Karpas-422 (cell line): ENCODE measurements around the gene EPHA4. TPM values are rescaled to one million over a fixed set of nuclear protein-coding genes. Genes with fewer than 3 reads are reported as not detected.

Experiments used
- DNase-seq: peaks from one replicate; pipeline ENCODE4 v3.0.0-alpha.2; 2015
- H2AFZ ChIP-seq: fragments of 200-600 bp; sonication (generic); 2 replicates; pipeline ENCODE4 v1.6.1; 2014; ENCODE audit warnings: antibody characterized with exemption, low read length, mixed read lengths
- H3K27ac ChIP-seq: fragments of 200-600 bp; sonication (generic); 2 replicates; pipeline ENCODE4 v1.5.1; 2014; ENCODE audit warnings: mild to moderate bottlenecking, low read length, moderate library complexity
- H3K27me3 ChIP-seq: fragments of 200-600 bp; sonication (generic); 2 replicates; pipeline ENCODE4 v1.6.1; 2014; ENCODE audit warnings: low read length, mixed read lengths
- H3K36me3 ChIP-seq: fragments of 200-600 bp; sonication (generic); 2 replicates; pipeline ENCODE4 v1.6.1; 2014; ENCODE audit warnings: low read length, mixed read lengths; ENCODE audit not compliant: insufficient read depth
- H3K4me1 ChIP-seq: fragments of 200-600 bp; sonication (generic); 2 replicates; pipeline ENCODE4 v1.6.1; 2014; ENCODE audit warnings: mild to moderate bottlenecking, low read length, mixed read lengths
- H3K4me2 ChIP-seq: fragments of 200-600 bp; sonication (generic); 2 replicates; pipeline ENCODE4 v1.6.1; 2014; ENCODE audit warnings: low read length, low read depth, mild to moderate bottlenecking; ENCODE audit not compliant: poor library complexity, severe bottlenecking
- H3K4me3 ChIP-seq: fragments of 200-600 bp; sonication (generic); 2 replicates; pipeline ENCODE4 v1.5.1; 2014; ENCODE audit warnings: mild to moderate bottlenecking, antibody characterized with exemption, low read length, mixed read lengths
- H3K79me2 ChIP-seq: fragments of 200-600 bp; sonication (generic); 2 replicates; pipeline ENCODE4 v1.6.1; 2014; ENCODE audit warnings: mild to moderate bottlenecking, low read length, mixed read lengths
- H3K9ac ChIP-seq: fragments of 200-600 bp; sonication (generic); 2 replicates; pipeline ENCODE4 v1.6.0; 2014; ENCODE audit warnings: low read length
- H3K9me2 ChIP-seq: fragments of 200-600 bp; sonication (generic), shearing (Covaris generic); replicated peaks from 2 replicates; pipeline ENCODE4 v1.6.0; 2014; ENCODE audit warnings: mild to moderate bottlenecking, low read length, moderate library complexity; ENCODE audit not compliant: insufficient read depth
- H3K9me3 ChIP-seq: fragments of 300-700, 200-600 bp; sonication (generic); 2 replicates; pipeline ENCODE4 v1.6.1; 2014; ENCODE audit warnings: low read length, mixed read lengths
- H4K20me1 ChIP-seq: fragments of 200-600 bp; sonication (generic); 2 replicates; pipeline ENCODE4 v1.6.1; 2014; ENCODE audit warnings: mild to moderate bottlenecking, antibody characterized with exemption, low read length, low read depth; ENCODE audit not compliant: insufficient read depth
- total RNA-seq: library from RNA; depleted of rRNA; stranded (reverse); fragments of >200 nt; shearing (Covaris generic); gene quantifications from 2 replicates; pipeline ENCODE4 v1.2.3, GENCODE V29; 2014; ENCODE audit warnings: low replicate concordance

Gene EPHA4
- total RNA-seq, 1 experiment from 2014 or later = not detected

GRCh38 chr2:221415789-221416188 is 156.3 kb downstream of the EPHA4 start:
- Histone ChIP-seq H3K4me1 (no peaks in the 10 kb centered on the region), H2AFZ (no peak overlapping the region), H4K20me1 (no peaks in the 10 kb centered on the region), H3K9me3 (no peaks in the 10 kb centered on the region), H3K4me2 (no peak overlapping the region), H3K27me3 (no peaks in the 10 kb centered on the region), H3K9me2 (no peaks in the 10 kb centered on the region), H3K36me3 (no peaks in the 10 kb centered on the region), H3K9ac (no peak overlapping the region), H3K27ac (no peak overlapping the region), H3K4me3 (no peak overlapping the region), H3K79me2 (no peaks in the 10 kb centered on the region)
- DNase-seq = no peak

GRCh38 chr2:221412978-221413377 is 159.1 kb downstream of the EPHA4 start:
- Histone ChIP-seq H2AFZ (no peak overlapping the region), H3K4me3 (no peak overlapping the region), H3K27me3 (no peaks in the 10 kb centered on the region), H3K36me3 (no peaks in the 10 kb centered on the region), H3K4me1 (no peaks in the 10 kb centered on the region), H3K9me3 (no peaks in the 10 kb centered on the region), H3K27ac (no peak overlapping the region), H3K4me2 (no peak overlapping the region), H3K9me2 (no peaks in the 10 kb centered on the region), H3K79me2 (no peaks in the 10 kb centered on the region), H4K20me1 (no peaks in the 10 kb centered on the region), H3K9ac (no peak overlapping the region)
- DNase-seq = no peak

GRCh38 chr2:221410487-221410886 is 161.6 kb downstream of the EPHA4 start:
- Histone ChIP-seq H3K27ac (no peak overlapping the region), H3K27me3 (no peaks in the 10 kb centered on the region), H3K9me2 (no peaks in the 10 kb centered on the region), H3K9ac (no peak overlapping the region), H4K20me1 (no peaks in the 10 kb centered on the region), H3K36me3 (no peaks in the 10 kb centered on the region), H2AFZ (no peak overlapping the region), H3K4me3 (no peak overlapping the region), H3K4me1 (no peaks in the 10 kb centered on the region), H3K79me2 (no peaks in the 10 kb centered on the region), H3K9me3 (no peaks in the 10 kb centered on the region), H3K4me2 (no peak overlapping the region)
- no peak for DNase-seq

DNA sequence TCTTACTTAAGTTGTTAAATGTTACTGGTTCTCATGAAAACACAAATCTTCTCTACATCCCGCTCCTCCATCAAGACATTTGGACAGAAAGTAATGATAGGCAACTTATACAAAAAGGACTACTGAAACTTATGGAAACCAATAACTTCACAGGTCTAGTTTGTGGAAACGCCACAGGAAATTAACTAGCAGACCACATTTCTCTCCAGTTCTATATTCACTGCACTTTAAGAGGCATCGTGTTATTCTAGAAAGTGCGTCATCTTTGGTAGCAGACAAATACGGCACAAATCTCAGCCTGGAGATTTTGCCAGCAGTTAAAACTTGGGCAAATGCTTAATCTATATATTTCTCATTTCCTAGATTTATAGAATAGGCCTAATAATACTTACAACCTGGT is 164.3 kb downstream of the EPHA4 start:
- Histone ChIP-seq H2AFZ (no peak overlapping the region), H3K79me2 (no peaks in the 10 kb centered on the region), H3K4me1 (no peaks in the 10 kb centered on the region), H3K9me3 (no peaks in the 10 kb centered on the region), H3K9ac (no peak overlapping the region), H3K4me2 (no peak overlapping the region), H3K36me3 (no peaks in the 10 kb centered on the region), H4K20me1 (no peaks in the 10 kb centered on the region), H3K4me3 (no peak overlapping the region), H3K9me2 (no peaks in the 10 kb centered on the region), H3K27ac (no peak overlapping the region), H3K27me3 (0 out of 2 replicates have a peak, but pooled peaks cover 2% of the 10 kb centered on the region)
- no peak for DNase-seq

- no peak overlapping the region for H3K9ac ChIP-seq
- no peaks in the 10 kb centered on the region for H3K79me2 ChIP-seq
- 0 out of 2 replicates have a peak, but pooled peaks cover 2% of the 10 kb centered on the region for H3K27me3 ChIP-seq
- H3K4me1 ChIP-seq = no peaks in the 10 kb centered on the region
- no peaks in the 10 kb centered on the region for H3K9me2 ChIP-seq
- H3K9me3 ChIP-seq = no peaks in the 10 kb centered on the region
- H4K20me1 ChIP-seq = no peaks in the 10 kb centered on the region
- H2AFZ ChIP-seq = no peak overlapping the region
- no peak overlapping the region for H3K4me3 ChIP-seq
- no peak overlapping the region for H3K27ac ChIP-seq
- no peak for DNase-seq
- no peak overlapping the region for H3K4me2 ChIP-seq
- no peaks in the 10 kb centered on the region for H3K36me3 ChIP-seq
Observed at GRCh38 chr2:221405521-221405920, 166.6 kb downstream of the EPHA4 start.

GRCh38 chr2:221402072-221402471 is 170.0 kb downstream of the EPHA4 start:
- Histone ChIP-seq H2AFZ (no peak overlapping the region), H3K9me2 (no peaks in the 10 kb centered on the region), H3K27ac (no peak overlapping the region), H3K4me3 (no peak overlapping the region), H3K4me1 (no peaks in the 10 kb centered on the region), H3K4me2 (no peak overlapping the region), H3K9me3 (no peaks in the 10 kb centered on the region), H3K36me3 (no peaks in the 10 kb centered on the region), H3K27me3 (0 out of 2 replicates have a peak, but pooled peaks cover 2% of the 10 kb centered on the region), H3K79me2 (no peaks in the 10 kb centered on the region), H3K9ac (no peak overlapping the region), H4K20me1 (no peaks in the 10 kb centered on the region)
- no peak for DNase-seq

- H3K27me3 ChIP-seq = 0 out of 2 replicates have a peak, but pooled peaks cover 2% of the 10 kb centered on the region
Observed at GRCh38 chr2:221400411-221400810, 171.7 kb downstream of the EPHA4 start.

GRCh38 chr2:221399183-221399582 is 172.9 kb downstream of the EPHA4 start:
- no peak for DNase-seq
- Histone ChIP-seq H3K9me2 (no peaks in the 10 kb centered on the region), H3K27ac (no peak overlapping the region), H3K4me2 (no peak overlapping the region), H3K9ac (no peak overlapping the region), H3K27me3 (0 out of 2 replicates have a peak, but pooled peaks cover 2% of the 10 kb centered on the region), H3K9me3 (no peaks in the 10 kb centered on the region), H3K4me1 (no peaks in the 10 kb centered on the region), H3K79me2 (no peaks in the 10 kb centered on the region), H3K4me3 (no peak overlapping the region), H3K36me3 (no peaks in the 10 kb centered on the region), H2AFZ (no peak overlapping the region), H4K20me1 (no peaks in the 10 kb centered on the region)

More at GRCh38 chr2:221400411-221400810, 171.7 kb downstream of the EPHA4 start:
- DNase-seq = no peak
- Histone ChIP-seq H3K79me2 (no peaks in the 10 kb centered on the region), H3K9ac (no peak overlapping the region), H3K4me2 (no peak overlapping the region), H3K9me2 (no peaks in the 10 kb centered on the region), H3K27ac (no peak overlapping the region), H3K4me1 (no peaks in the 10 kb centered on the region), H3K36me3 (no peaks in the 10 kb centered on the region), H3K9me3 (no peaks in the 10 kb centered on the region), H4K20me1 (no peaks in the 10 kb centered on the region), H2AFZ (no peak overlapping the region), H3K4me3 (no peak overlapping the region)

DNA sequence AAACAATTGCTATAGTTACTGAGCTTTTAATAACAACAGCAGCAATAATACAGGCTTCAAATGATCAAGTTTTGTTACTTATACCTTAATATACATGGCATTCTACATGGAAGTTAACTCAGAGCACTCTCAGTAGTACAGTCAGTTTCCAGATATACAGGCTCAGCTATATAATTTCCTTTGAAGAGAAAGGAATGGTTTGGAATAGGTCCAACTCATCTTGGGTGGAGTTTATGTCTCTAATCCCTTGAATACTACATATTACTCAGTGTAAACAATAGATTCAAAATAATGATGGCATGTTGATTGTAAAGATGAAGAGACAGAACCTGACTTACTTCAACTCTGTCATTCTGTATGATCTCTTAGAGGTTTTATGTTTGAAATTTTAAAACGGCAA is 174.9 kb downstream of the EPHA4 start:
- H3K4me2 ChIP-seq = no peak overlapping the region
- H3K9me2 ChIP-seq = no peaks in the 10 kb centered on the region
- H3K27ac ChIP-seq = no peak overlapping the region
- peaks cover 8% of the 10 kb centered on the region for H3K4me1 ChIP-seq
- H3K9me3 ChIP-seq = no peaks in the 10 kb centered on the region
- H2AFZ ChIP-seq = no peak overlapping the region
- no peaks in the 10 kb centered on the region; the same call in 1 of the 2 replicates for H3K27me3 ChIP-seq
- no peak overlapping the region for H3K9ac ChIP-seq
- H3K36me3 ChIP-seq = no peaks in the 10 kb centered on the region
- DNase-seq = no peak
- H3K4me3 ChIP-seq = no peak overlapping the region
- H4K20me1 ChIP-seq = no peaks in the 10 kb centered on the region
- no peaks in the 10 kb centered on the region for H3K79me2 ChIP-seq
